Activated B cell treated with CpG ODN at 0.5 μM for 24 hours (primary cell): Measurements from ENCODE around the gene NUCKS1. TPM values are rescaled to one million over a fixed set of nuclear protein-coding genes. Genes with fewer than 3 reads are reported as not detected.
A peak's percentile ranks its signal among the peaks of the same experiment; 100 is the strongest.

Experiments used
- ATAC-seq: fragments of 200-7000 bp; cut with Tn5 transposase; one replicate; pipeline ENCODE4 v1.10.0; 2021; ENCODE audit warnings: low read depth, mild to moderate bottlenecking, moderate library complexity
- CTCF ChIA-PET: fragments of 350-600 bp; sonication (Branson Sonifier 250); formaldehyde crosslinking; loops from one replicate; lab custom pipeline; 2021; ENCODE audit warnings: antibody characterized with exemption; lab: Charles Lee
- POLR2A ChIA-PET: fragments of 350-600 bp; sonication (Branson Sonifier 250); formaldehyde crosslinking; loops from one replicate; lab custom pipeline; 2021; ENCODE audit warnings: antibody characterized with exemption; lab: Charles Lee
- DNase-seq: peaks from one replicate; pipeline ENCODE4 v3.0.0; 2022
- H3K27ac Mint-ChIP-seq: one replicate; pipeline ENCODE4 v1.8.0; 2020; ENCODE audit warnings: mixed read lengths
- H3K27me3 Mint-ChIP-seq: one replicate; pipeline ENCODE4 v1.8.0; 2021; ENCODE audit warnings: mixed read lengths
- H3K36me3 Mint-ChIP-seq: one replicate; pipeline ENCODE4 v1.8.0; 2021; ENCODE audit warnings: low read depth, mixed read lengths
- H3K4me1 Mint-ChIP-seq: one replicate; pipeline ENCODE4 v1.8.0; 2021; ENCODE audit warnings: mixed read lengths
- H3K4me3 Mint-ChIP-seq: one replicate; pipeline ENCODE4 v1.8.0; 2020; ENCODE audit warnings: mild to moderate bottlenecking, mixed read lengths
- H3K9me3 Mint-ChIP-seq: one replicate; pipeline ENCODE4 v1.8.0; 2020; ENCODE audit warnings: mixed read lengths
- CTCF ChIP-seq: fragments of 200-600 bp; IDR thresholded peaks from one replicate; pipeline ENCODE4 v1.8.0; 2022; ENCODE audit warnings: antibody characterized with exemption, mild to moderate bottlenecking
- intact Hi-C: fragments of 100-400 bp; cut with micrococcal nuclease; formaldehyde crosslinking; loops from one replicate; pipeline ENCODE4 v1.15.1; 2024
- total RNA-seq: library from RNA; stranded (reverse); gene quantifications from 2 replicates; pipeline ENCODE4 v1.2.3, GENCODE V29; 2022

The NUCKS1 gene
- total RNA-seq, 1 donor from 2014 or later, result 113 TPM

GRCh38 chr1:205667909-205668643, 81.9 kb downstream of the NUCKS1 start:
- intact Hi-C loops, result loop anchor here (2.0 to 10.0 kb wide), 3 partner anchors 107 to 1157 kb away; partner anchors contain the start of gene RAB29
- no peaks in the 10 kb centered on the region for H3K27me3 Mint-ChIP-seq
- peaks cover 3% of the 10 kb centered on the region for H3K36me3 Mint-ChIP-seq
- H3K4me1 Mint-ChIP-seq, result peaks cover 87% of the 10 kb centered on the region
- ChIA-PET POLR2A (interaction anchor here (0.6 to 4.9 kb wide), 11 partner anchors 9 to 105 kb away, joined by 3 to 62 read pairs (median 5); partner anchors contain the start of genes ELK4, RAB29 and SLC45A3), CTCF (interaction anchor here (0.6 to 18.8 kb wide), 10 partner anchors 9 to 309 kb away, joined by 3 to 628 read pairs (median 8); partner anchors contain the start of genes RAB29 and SLC45A3)
- no peak for DNase-seq
- no peak for ATAC-seq
- peak overlapping the region; percentile 93 for H3K27ac Mint-ChIP-seq
- peak overlapping the region; percentile 70 for H3K4me3 Mint-ChIP-seq
- H3K9me3 Mint-ChIP-seq, result no peaks in the 10 kb centered on the region
- no peak for TF ChIP-seq CTCF

GRCh38 chr1:205666372-205667166, 83.4 kb downstream of the NUCKS1 start:
- Mint-ChIP-seq H3K4me1 (peaks cover 74% of the 10 kb centered on the region), H3K4me3 (no peak overlapping the region), H3K27ac (peak overlapping the region; percentile 81), H3K27me3 (no peaks in the 10 kb centered on the region), H3K36me3 (peaks cover 11% of the 10 kb centered on the region), H3K9me3 (no peaks in the 10 kb centered on the region)
- ChIA-PET POLR2A (interaction anchor here (1.0 to 1.9 kb wide), 3 partner anchors 11 to 49 kb away, joined by 3 to 5 read pairs (median 5); no protein-coding TSS in a partner anchor), CTCF (interaction anchor here (1.5 to 18.8 kb wide), 4 partner anchors 8 to 311 kb away, joined by 3 to 628 read pairs (median 37); no protein-coding TSS in a partner anchor)
- ATAC-seq, result no peak
- no peak for TF ChIP-seq CTCF
- no peak for DNase-seq
- intact Hi-C loops, result loop anchor here (10.0 kb wide), 1 partner anchor 1158 kb away; no protein-coding TSS in a partner anchor

GRCh38 chr1:205665201-205666045, 84.6 kb downstream of the NUCKS1 start:
- Mint-ChIP-seq H3K27me3 (no peaks in the 10 kb centered on the region), H3K4me1 (peaks cover 65% of the 10 kb centered on the region), H3K9me3 (no peaks in the 10 kb centered on the region), H3K36me3 (peaks cover 11% of the 10 kb centered on the region), H3K27ac (peak overlapping the region; percentile 81), H3K4me3 (peak overlapping the region; percentile 35)
- POLR2A ChIA-PET, result interaction anchor here (1.0 to 1.5 kb wide), 2 partner anchors 12 to 35 kb away, joined by 3 to 5 read pairs; no protein-coding TSS in a partner anchor
- TF ChIP-seq CTCF, result no peak
- DNase-seq (no peak), ATAC-seq (no peak)
- CTCF ChIA-PET, result interaction anchor here (1.0 to 18.8 kb wide), 4 partner anchors 42 to 312 kb away, joined by 3 to 628 read pairs (median 5); no protein-coding TSS in a partner anchor
- intact Hi-C loops, result loop anchor here (10.0 kb wide), 1 partner anchor 1159 kb away; no protein-coding TSS in a partner anchor

- no peak for DNase-seq
- intact Hi-C loops, result loop anchor here (10.0 kb wide), 1 partner anchor 1160 kb away; no protein-coding TSS in a partner anchor
- ChIA-PET CTCF (interaction anchor here (1.0 to 18.8 kb wide), 3 partner anchors 43 to 140 kb away, joined by 3 to 628 read pairs (median 7); no protein-coding TSS in a partner anchor), POLR2A (no interaction called here)
- Mint-ChIP-seq H3K27ac (peak overlapping the region; percentile 81), H3K4me3 (no peak overlapping the region), H3K36me3 (peaks cover 11% of the 10 kb centered on the region), H3K27me3 (no peaks in the 10 kb centered on the region), H3K9me3 (no peaks in the 10 kb centered on the region), H3K4me1 (peaks cover 65% of the 10 kb centered on the region)
- ATAC-seq, result no peak
- no peak for TF ChIP-seq CTCF
Measured at GRCh38 chr1:205664399-205665017, 85.5 kb downstream of the NUCKS1 start.
